Kidney epithelial cell (primary cell): ENCODE measurements around the gene LRCOL1. TPM values are rescaled to one million over a fixed set of nuclear protein-coding genes. Genes with fewer than 3 reads are reported as not detected.
A peak's percentile ranks its signal among the peaks of the same experiment; 100 is the strongest.

ENCODE experiments used
- DNase-seq: peaks from one replicate; pipeline ENCODE4 v3.0.0-alpha.2; 2010; ENCODE audit warnings: low read depth
- H3K27me3 ChIP-seq: 2 replicates; pipeline ENCODE4 v1.6.0; 2011; ENCODE audit warnings: low read length; ENCODE audit not compliant: control insufficient read depth, insufficient read depth
- H3K36me3 ChIP-seq: 2 replicates; pipeline ENCODE4 v1.5.1; 2011; ENCODE audit warnings: low read length; ENCODE audit not compliant: control insufficient read depth, insufficient read depth
- H3K4me3 ChIP-seq: 2 replicates; pipeline ENCODE4 v1.5.1; 2011; ENCODE audit warnings: low read depth, mild to moderate bottlenecking, control low read depth, low read length
- CTCF ChIP-seq: IDR thresholded peaks from 2 replicates; pipeline ENCODE4 v1.5.1; 2011; ENCODE audit warnings: mild to moderate bottlenecking, moderate library complexity, low read length, control low read depth, inconsistent platforms; ENCODE audit not compliant: insufficient read depth, poor library complexity, severe bottlenecking
- total RNA-seq: library from RNA; depleted of rRNA; stranded (reverse); fragments of >200 nt; gene quantifications from 2 replicates; pipeline ENCODE4 v1.2.3, GENCODE V29; 2015

LRCOL1 gene
- total RNA-seq, 1 donor from 2014 or later = not detected

DNA sequence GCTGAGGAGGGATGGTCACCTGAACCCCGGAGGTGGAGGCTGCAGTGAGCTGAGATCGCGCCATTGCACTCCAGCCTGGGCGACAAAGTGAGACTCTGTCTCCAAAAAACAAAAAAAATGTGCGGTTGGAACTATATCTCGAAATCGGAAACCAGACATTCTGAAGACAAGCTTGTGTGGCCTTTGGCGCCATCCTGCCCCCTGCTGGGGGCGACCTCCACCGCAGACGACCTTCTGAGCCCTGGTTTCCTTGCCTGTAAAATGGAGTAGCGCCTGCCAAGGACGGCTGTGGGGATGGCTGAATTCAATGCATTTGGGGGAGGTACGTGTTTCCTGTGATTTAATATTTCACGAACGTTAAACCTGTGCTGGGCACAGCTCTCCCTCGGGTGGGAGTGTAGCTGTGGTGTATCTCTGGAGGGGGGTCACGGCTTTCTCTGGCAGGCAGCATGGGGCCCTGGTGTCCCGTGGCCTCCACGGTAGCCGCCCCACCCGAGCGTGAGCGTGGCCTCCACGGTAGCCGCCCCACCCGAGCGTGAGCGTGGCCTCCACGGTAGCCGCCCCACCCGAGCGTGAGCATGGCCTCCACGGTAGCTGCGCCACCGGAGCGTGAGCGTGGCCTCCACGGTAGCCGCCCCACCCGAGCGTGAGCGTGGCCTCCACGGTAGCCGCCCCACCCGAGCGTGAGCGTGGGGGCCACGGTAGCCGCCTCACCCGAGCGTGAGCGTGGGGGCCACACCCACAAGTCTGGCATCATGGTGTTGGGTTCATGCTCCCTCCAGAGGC, 55.3 kb downstream of the LRCOL1 start:
- H3K36me3 ChIP-seq = no peaks in the 10 kb centered on the region
- no peak for DNase-seq
- H3K27me3 ChIP-seq = peaks cover 6% of the 10 kb centered on the region
- TF ChIP-seq CTCF = peak; percentile 47
- H3K4me3 ChIP-seq = no peak overlapping the region

Other genes with a start within 250 kb of the LRCOL1 start
- gene FBRSL1, start 120.4 kb downstream of the LRCOL1 start, total RNA-seq = 22.9 and 40.0 TPM in 2 replicates
- not detected in 2 replicates for gene P2RX2, start 8.2 kb upstream of the LRCOL1 start, total RNA-seq
- gene POLE, start 76.8 kb upstream of the LRCOL1 start, total RNA-seq = 11.2 and 15.1 TPM in 2 replicates
- 34.8 and 37.2 TPM in 2 replicates for gene PXMP2, start 77.0 kb upstream of the LRCOL1 start, total RNA-seq
- gene PGAM5, start 100.3 kb upstream of the LRCOL1 start, total RNA-seq = 40.4 and 47.1 TPM in 2 replicates
- 115 and 128 TPM in 2 replicates for gene ANKLE2, start 151.2 kb upstream of the LRCOL1 start, total RNA-seq
- gene GOLGA3, start 218.3 kb upstream of the LRCOL1 start, total RNA-seq = 73.2 and 79.1 TPM in 2 replicates